Activated CD8-positive, alpha-beta memory T cell treated with anti-CD3 and anti-CD28 coated beads, Interleukin-2, amount 50 U/mL, for 1 hour (primary cell): ENCODE results near the gene GPATCH1.

ENCODE experiments used
- DNase-seq: peaks from one replicate; pipeline ENCODE4 v3.0.0-alpha.2; 2020; ENCODE audit errors: extremely low read depth

The GPATCH1 gene

GRCh38 chr19:33063356-33063752 is 17.6 kb upstream of the GPATCH1 start:
- no peak for DNase-seq

DNA sequence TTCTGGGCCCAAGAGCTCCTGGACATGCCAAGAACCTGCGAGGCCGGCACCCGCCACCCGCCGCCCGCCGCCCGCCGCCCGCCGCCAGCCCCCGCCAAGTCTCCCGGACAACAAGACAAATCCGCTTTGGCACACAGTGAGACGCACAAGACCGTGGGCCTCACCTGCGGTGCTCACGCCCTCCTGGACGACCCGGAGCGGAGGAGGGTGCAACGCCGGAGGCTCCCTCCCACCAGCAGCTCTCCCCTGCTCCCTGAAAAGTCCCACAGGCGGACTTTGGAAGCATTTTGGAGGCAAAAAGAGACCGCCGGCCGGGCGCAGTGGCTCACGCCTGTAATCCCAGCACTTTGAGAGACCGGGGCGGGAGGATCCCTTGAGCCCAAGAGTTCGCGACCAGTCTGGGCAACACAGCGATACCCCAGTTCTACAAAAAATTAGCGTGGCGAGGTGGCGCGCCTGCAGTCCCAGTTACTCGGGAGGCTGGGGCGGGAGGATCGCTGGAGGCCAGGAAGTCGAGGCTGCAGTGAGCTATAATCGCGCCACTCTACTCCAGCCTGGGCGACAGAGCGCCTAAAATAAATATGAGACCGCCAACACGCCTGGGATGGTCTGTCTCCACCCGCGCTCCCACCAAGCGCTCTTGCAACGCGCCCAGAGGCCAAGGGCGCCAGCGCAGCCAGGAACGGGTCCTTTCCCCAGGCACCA is 17.1 kb upstream of the GPATCH1 start:
- no peak for DNase-seq

GRCh38 chr19:33064458-33064791 is 16.6 kb upstream of the GPATCH1 start:
- no peak for DNase-seq

- no peak for DNase-seq
Observed at GRCh38 chr19:33064792-33065550, 16.0 kb upstream of the GPATCH1 start, which contains the start of gene RHPN2. Gene RHPN2 (minus strand): TSS chr19:33064888. CDS start chr19:33064852, 36 bp downstream.

DNA sequence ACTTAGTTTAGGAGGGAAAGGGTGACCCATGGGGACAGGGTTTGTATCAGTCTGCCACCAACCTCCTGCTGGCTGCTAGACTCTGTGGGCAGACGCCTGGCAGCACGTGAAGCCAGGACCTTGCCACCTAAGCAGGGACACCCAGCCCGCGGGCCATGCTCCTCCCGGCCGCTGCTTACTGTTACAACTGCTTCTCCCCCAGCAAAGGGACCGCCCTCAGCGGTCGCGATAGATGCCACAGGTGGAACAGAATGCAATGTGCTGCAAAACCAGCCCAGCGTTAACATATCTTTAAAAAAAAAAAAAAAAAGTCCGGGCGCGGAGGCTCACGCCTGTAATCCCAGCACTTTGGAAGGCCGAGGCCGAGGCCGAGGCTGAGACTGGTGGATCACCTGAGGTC is 14.4 kb upstream of the GPATCH1 start:
- no peak for DNase-seq

- no peak for DNase-seq
Observed at GRCh38 chr19:33067121-33067520, 13.9 kb upstream of the GPATCH1 start.

DNA sequence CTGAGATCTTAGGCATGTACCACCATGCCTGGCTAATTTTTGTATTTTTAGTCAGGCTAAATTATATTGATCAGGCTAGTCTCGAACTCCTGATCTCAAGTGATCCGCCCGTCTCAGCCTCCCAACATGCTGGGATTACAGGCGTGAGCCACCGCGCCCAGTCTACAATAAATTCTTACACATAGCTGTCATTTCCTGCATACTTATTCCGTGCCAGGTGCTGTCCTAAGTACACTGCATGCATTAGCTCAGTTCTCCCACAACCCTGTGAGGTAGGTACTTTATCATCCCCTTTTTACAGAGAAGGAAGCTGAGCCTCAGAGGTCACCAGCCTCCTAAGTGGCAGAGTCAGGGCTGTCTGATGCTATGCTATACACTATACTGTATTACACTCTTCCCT is 9.1 kb upstream of the GPATCH1 start:
- DNase-seq: no peak

- no peak for DNase-seq
Observed at GRCh38 chr19:33075519-33075918, 5.5 kb upstream of the GPATCH1 start.

DNA sequence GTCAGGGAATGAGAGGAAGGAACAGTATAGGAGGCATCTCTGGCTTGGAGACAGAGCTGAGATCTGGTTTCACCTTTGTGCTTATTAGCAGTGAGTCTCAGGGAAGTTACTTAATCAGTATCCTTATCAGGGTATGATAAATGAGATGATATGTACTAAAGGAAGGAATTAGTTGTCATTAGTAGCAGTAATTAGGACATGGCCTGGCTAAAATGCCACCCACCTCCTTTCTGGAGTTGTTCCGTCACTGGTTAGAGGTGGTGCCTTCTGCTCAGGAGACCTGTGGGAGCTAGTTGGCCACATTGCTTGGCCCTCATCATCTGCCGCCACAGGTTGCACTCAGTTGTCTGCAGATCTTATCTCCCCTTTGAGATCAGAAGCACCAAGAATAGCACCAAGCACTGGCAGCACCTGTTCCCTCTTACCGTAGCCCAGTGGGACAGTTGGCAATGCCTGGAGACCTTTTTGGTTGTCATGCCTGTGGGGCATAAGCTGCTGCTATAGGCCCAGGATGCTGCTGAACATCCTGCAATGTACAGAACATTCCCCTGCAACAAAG is 4.7 kb downstream of the GPATCH1 start:
- DNase-seq: no peak

GRCh38 chr19:33086955-33087354 is 6.0 kb downstream of the GPATCH1 start:
- no peak for DNase-seq

DNA sequence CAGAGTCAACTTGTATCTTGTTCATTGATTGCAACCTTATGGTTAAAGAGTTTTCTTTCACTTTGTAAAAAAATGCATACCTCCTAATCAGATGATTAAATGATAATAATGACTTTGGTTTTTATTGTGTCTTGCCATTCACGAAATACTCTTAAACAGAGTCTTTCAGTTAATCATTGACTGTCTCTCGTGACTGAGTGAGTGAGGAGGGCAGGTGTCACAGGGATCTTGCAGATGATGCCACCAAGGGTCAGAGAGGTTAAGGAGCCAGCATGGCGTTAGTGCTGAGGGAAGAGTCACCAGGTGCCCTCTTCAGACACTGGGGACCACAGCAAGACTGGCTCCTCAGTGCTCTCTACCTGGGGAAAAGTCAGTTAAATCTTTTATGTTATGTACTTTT is 8.0 kb downstream of the GPATCH1 start:
- DNase-seq: no peak

- DNase-seq: no peak
Observed at GRCh38 chr19:33090179-33090578, 9.2 kb downstream of the GPATCH1 start.

GRCh38 chr19:33093420-33094210 is 12.6 kb downstream of the GPATCH1 start:
- no peak for DNase-seq

GRCh38 chr19:33094436-33095067 is 13.6 kb downstream of the GPATCH1 start:
- no peak for DNase-seq

DNA sequence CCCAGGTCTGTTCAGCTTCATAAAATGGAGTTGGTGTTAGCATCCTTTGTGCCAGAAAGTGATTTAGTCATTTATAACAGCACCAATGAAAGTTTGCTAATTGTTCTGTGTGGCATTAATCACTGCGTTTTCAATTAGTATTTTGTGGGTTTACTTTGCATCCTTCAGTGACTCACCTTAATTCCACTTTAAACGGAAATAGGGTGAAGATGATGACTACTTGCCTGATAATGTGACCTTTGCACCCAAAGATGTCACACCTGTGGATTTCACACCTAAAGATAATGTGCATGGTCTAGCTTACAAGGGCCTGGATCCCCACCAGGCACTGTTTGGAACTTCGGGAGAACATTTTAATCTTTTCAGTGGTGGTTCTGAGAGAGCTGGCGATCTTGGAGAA is 15.0 kb downstream of the GPATCH1 start:
- DNase-seq: no peak

- DNase-seq: no peak
Observed at GRCh38 chr19:33098055-33098534, 17.1 kb downstream of the GPATCH1 start.

GRCh38 chr19:33100894-33101644 is 20.1 kb downstream of the GPATCH1 start:
- no peak for DNase-seq

- no peak for DNase-seq
Observed at GRCh38 chr19:33102893-33103292, 21.9 kb downstream of the GPATCH1 start.

DNA sequence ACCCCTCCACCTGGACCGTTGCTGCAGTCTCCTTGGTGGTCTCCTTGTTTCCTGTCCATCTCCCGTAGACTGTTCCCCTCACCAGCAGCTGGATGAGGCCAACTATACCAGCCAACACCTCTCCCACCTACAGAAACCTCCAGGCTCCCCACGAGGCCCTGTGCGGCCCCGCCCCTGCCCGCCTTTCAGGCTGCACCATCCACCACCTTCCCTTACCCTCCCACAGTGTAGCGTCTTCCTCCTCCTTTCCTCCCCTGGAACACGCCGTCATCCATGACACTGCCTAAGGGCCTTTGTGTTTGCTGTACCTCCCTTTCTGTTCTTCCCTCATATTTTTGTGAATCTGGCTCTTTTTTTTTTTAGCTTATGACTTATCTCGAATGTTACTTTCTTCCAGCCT is 27.2 kb downstream of the GPATCH1 start:
- no peak for DNase-seq

DNA sequence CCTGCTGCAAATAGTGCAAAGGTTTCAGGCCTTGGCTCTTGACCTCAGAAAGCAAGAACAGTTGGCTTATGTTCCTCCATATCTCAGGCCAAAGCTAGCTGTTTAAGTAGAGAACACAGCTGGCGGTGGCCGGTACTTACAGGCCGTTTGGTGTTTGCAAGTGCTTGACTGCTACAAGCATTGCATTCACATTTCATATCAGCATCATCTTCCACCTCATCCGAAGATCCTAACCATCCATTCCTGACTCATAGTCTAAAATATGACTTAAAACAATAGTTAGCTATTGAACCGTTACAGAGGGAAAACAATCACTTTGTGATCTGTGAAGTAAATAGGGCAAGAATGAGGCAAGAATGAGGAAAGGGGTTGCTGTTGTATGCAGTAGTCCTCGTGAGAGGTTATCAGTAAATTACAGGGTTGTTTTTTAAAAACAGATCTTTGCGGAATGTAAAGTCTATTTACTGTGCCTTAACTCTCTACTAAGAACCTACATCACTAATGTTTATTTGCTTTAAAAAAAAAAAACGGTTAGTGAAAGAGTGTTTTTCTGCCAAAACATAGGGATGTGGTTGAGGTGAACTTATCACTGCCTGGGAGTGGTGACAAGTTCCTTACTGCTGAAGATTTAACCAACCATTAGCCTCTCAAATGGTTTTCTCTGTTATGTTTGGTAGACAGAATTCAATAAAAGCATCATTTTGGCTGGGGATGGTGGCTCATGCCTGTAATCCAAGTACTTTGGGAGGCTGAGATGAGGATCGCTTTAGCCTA is 29.3 kb downstream of the GPATCH1 start:
- DNase-seq: no peak
